ENCODE data around the gene RRP36.
A peak's percentile ranks its signal among the peaks of the same experiment; 100 is the strongest.

RRP36 gene

DNA sequence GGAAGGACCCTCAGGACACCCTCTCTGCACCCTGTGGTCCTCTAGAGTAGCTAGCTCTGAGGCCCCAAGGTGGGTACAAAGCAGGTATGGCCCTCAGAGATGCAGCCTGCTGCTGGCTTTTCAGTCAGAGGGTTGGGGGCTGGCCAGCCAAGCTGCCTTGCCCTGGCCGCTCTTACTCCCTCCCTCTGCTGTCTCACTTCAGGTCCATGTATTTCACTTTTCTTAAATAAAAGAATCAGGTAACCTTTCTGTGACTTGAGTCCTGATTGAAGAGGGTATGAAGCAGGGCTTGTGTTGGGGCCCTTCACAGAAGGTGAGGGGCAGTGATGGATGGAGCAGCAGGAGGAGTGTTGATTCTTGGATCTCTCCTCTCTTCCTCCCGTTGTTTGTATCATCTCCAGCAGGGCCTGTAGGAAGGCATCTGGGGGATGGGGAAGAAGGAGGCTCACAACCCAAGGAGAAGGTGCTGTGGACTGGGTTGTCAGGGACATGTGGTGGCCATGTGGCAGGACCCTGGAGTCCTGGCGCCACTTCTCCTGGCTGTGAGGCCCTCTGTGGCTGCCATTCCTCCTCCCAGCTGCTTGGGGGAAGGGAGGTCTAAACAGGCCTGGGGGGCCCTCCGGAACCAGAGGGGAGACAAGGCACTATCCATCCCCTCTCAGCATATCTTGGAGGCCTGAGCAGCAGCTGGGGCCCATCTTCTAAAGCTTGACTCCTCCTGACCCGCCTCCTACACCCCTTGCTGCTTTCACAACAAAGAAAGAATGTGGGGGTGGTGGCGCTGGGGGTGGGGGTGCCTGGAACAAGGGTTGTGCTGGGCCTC is 53.6 kb downstream of the RRP36 start:
- DNase-seq, result no peak

DNA sequence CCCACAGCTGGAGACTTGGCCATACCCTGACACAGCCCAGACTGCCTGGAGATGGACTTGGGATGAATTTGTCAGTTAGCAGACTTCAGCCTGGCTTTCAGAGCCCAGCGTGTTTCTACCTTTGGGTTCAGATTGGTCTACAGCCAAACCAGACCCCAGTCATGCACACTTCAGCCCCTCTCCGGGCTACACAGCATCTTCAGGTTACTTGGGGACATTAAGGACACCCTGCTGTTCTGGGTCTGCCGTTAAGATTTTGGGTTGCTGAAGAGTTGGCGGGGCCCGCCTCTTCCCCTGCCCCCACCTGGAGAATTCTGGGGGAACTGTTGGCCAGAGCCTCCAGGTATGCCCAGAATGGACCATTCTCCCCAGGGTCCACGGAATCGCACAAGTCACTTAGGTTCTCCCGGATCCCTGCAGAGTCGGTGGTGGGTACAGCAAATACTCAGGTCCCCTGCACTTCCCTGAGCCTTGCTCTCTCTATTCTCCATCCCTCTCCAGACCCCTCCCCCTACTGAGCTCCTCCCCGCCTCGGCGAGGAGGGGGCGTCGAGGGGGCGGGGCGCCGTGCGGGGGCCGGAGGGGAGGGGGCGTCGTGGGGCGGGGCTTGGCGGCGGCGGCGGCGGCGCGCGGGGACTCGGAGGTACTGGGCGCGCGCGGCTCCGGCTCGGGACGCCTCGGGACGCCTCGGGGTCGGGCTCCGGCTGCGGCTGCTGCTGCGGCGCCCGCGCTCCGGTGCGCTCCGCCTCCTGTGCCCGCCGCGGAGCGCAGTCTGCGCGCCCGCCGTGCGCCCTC is 54.4 kb downstream of the RRP36 start, which contains the start of gene PTK7:
TSS of gene PTK7 (plus strand) at position 645 of the 794 bp plus-strand sequence. CDS start 175 bp downstream, outside the sequence.
- DNase-seq, result peak; percentile 75

DNA sequence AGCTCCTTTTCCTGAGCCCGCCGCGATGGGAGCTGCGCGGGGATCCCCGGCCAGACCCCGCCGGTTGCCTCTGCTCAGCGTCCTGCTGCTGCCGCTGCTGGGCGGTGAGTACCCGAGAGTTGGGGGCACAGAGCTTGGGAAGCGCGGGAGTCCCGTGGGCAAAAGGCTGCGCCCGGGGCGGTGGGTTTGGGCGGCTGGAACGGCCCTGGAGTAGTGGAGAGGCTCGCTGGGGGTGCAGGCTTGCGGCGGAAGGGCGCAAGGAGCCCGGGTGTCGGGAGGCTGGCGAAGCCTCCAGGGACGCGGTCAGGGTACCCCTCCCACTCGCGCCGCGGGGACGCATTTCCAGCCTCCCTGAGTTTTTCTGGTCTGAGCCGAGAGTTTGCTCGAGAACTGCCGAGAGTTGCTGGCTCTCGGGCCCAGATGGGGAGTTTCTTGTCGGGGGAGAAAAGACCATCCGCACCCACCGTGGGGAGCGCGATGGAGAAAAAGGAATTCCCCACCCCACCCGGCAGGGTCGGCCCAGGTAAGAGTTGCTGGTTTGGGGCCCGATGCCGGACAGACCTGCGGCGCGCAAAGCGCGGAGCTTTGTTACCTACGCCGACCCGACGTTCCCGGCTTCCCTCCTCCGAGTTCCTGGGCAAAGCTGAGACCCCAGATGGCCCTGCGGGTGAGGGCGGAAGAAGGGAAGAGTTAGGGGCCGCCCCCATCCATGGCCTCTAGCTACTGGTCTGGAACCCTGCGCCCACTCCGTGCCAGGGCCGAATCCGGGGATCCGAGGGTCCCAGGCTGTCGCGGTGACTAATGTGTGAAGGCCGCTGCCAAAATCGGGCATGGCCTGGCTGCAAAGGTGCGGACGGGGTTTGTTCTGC is 55.3 kb downstream of the RRP36 start:
- DNase-seq, result peak; percentile 56

DNA sequence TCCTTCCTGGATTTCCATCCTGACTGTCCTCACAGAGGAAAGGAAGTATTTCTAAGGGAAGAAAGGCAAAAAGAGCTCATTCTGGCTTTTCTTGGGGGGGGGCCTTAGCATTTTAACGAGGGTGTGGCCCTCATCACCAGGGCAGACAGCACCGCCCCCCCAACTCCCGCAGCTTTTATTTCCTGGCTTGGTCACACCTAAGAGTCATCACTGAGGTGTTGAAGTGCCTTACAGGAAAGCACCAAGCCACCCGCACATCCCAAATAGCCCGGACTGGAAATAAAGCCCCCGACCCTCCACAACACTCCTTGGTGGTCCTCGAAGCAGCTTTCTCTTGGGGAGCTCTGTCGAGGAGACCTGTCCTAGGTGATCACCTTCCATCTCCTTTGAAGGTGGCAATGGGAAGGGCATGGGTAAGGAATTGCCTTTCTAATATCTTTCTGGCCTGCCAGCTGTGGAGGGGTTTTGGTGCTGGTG is 55.9 kb downstream of the RRP36 start:
- DNase-seq, result no peak

DNA sequence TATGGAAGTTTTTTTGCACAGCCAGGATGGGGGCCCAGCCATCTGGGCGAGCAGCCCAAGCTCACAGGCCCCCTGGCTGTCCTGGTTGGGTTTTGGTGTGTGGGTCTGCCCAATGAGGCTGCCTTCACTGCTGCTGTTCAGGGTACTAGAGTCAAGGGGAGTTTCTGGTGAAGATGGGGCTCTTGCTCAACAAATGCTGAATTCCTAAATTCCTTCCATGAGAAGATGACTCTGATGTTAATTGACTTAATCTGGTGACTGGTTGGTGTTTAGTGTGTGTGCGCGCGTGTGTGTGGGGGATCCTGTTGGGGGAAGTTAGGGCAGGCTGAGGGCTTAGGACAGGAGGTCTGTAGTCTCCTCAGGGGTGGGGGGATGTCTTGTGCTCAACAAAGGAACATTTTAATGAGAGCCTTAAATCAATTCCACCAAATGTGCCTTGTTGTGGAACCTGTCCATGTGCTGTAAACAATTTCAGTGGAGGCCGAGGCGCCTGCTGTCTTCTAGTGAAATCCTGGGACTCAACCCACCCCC is 56.6 kb downstream of the RRP36 start:
- DNase-seq, result no peak

DNA sequence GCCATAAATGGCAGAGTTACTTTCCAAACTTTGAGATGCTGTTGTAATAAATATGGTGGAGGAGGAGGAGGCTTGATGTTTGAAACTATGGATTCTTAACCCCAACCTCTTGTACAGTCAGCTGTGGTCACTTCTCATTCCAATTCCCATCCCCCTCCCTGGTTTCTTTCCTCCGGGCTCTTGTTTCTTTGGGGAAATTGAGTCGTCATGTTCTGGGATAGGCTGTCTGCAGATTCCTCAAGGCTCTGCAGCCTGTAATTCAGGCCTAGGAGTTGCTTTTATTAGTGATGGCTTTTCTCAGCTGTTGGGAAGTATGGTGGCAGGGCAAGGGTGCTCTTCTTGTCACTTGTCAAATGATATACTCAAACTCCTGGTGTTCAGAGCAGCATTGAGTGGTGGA is 57.3 kb downstream of the RRP36 start:
- no peak for DNase-seq

Data from NCI-H748 treated with DMSO at 0.1 percent for 48 hours (cell line).